Measurements from ENCODE around the gene FBXL20.

DNA sequence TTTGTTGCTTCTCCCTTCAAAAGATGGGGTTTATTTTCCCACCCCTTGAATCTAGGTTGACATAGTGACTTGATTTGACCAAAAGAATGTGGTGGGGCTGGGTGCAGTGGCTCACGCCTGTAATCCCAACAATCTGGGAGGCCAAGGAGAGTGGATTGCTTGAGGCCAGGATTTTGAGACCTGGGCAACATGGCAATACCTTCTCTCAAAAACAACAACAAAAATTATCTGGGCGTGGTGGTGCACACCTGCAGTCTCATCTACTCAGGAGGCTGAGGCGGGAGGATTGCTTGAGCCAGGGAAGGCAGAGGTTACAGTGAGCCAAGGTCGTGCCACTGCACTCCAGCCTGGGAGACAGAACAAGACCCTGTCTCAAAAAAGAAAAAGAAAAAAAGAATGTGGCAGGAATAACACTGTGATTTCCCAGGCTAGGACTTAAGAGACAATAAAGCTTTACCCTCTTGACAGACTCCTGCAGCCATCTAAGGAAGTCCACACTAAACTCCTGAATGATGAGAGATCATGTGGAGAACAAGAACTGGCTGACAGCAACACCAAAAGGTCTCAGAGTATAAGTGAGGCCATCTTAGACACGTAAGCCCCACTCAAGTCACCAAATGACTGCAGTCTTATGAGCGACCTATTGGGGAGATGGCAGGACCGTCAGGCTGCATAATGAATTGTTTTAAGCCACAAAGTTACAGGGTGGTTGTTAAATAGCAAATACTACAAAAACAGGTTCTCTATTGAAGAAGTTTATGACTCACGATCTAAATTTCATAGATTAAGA, 37.0 kb downstream of the FBXL20 start:
- TF ChIP-seq CTCF (IDR thresholded peaks at IDR 0.05; ENCODE audit: control extremely low read depth in 1 of 3, insufficient read depth in 1 of 3, low read depth in 1 of 3, low read length in 3 of 3) (no peak), EZH2 (IDR thresholded peaks at IDR 0.05; ENCODE audit: low read depth, low read length, severe bottlenecking) (no peak), MAX (IDR thresholded peaks at IDR 0.05) (no peak), POLR2AphosphoS5 (IDR thresholded peaks at IDR 0.05; ENCODE audit: low read depth, low read length) (no peak), GTF2F1 (IDR thresholded peaks at IDR 0.05; ENCODE audit: borderline replicate concordance, low read depth, low read length) (no peak), RFX5 (IDR thresholded peaks at IDR 0.05; ENCODE audit: borderline replicate concordance, low read depth, low read length) (no peak), FOSL1 (IDR thresholded peaks at IDR 0.05; ENCODE audit: insufficient read depth, low read depth, low read length) (no peak), SIX5 (IDR thresholded peaks at IDR 0.05; ENCODE audit: low read depth, low read length) (no peak), ZNF274 (IDR thresholded peaks at IDR 0.05; ENCODE audit: borderline replicate concordance, extremely low read depth, low read length) (no peak), ATF3 (IDR thresholded peaks at IDR 0.05; ENCODE audit: insufficient read depth, low read depth, low read length) (no peak), POLR2A (IDR thresholded peaks at IDR 0.05; ENCODE audit: control extremely low read depth in 1 of 2, low read depth in 2 of 2, low read length in 2 of 2) (no peak), TAF1 (IDR thresholded peaks at IDR 0.05; ENCODE audit: low read depth, low read length) (no peak)

All from H1 (cell line).